T-helper 2 cell treated with Interferon-gamma antibody and Interleukin-4, amounts not matched to agents 100 ng/mL and 5 ng/mL, for 36 hours (primary cell): Measurements from ENCODE around the gene COX6B2. TPM values are rescaled to one million over a fixed set of nuclear protein-coding genes. Genes with fewer than 3 reads are reported as not detected.

ENCODE experiments used
- intact Hi-C: fragments of 100-400 bp; cut with micrococcal nuclease; formaldehyde crosslinking; loops from one replicate; pipeline ENCODE4 v1.15.1; 2023
- total RNA-seq: library from RNA; stranded (reverse); gene quantifications from 2 replicates; pipeline ENCODE4 v1.2.3, GENCODE V29; 2022

The COX6B2 gene
- total RNA-seq, 1 donor from 2014 or later = 0.45 TPM

- intact Hi-C loops = no loop called here
Measured at GRCh38 chr19:55315956-55316525, 38.5 kb downstream of the COX6B2 start.

GRCh38 chr19:55314396-55314795 is 40.1 kb downstream of the COX6B2 start:
- intact Hi-C loops = no loop called here

- intact Hi-C loops = no loop called here
Measured at GRCh38 chr19:55312621-55313512, 41.7 kb downstream of the COX6B2 start.

- intact Hi-C loops = no loop called here
Measured at GRCh38 chr19:55311797-55312196, 42.7 kb downstream of the COX6B2 start.

GRCh38 chr19:55311397-55311796 is 43.1 kb downstream of the COX6B2 start:
- intact Hi-C loops = no loop called here

GRCh38 chr19:55310498-55310897 is 44.0 kb downstream of the COX6B2 start:
- intact Hi-C loops = no loop called here

- intact Hi-C loops = no loop called here
Measured at GRCh38 chr19:55309448-55309847, 45.1 kb downstream of the COX6B2 start.

GRCh38 chr19:55308281-55308680 is 46.2 kb downstream of the COX6B2 start:
- intact Hi-C loops = no loop called here

GRCh38 chr19:55306712-55307111 is 47.8 kb downstream of the COX6B2 start:
- intact Hi-C loops = no loop called here

GRCh38 chr19:55305983-55306562 is 48.4 kb downstream of the COX6B2 start:
- intact Hi-C loops = no loop called here

GRCh38 chr19:55305491-55305890 is 49.0 kb downstream of the COX6B2 start:
- intact Hi-C loops = no loop called here

GRCh38 chr19:55304980-55305379 is 49.5 kb downstream of the COX6B2 start:
- intact Hi-C loops = loop anchor here (5.0 kb wide), 1 partner anchor 102 kb away; the partner anchor contains the start of gene UBE2S

- intact Hi-C loops = loop anchor here (5.0 kb wide), 1 partner anchor 103 kb away; the partner anchor contains the start of gene UBE2S
Measured at GRCh38 chr19:55304279-55304978, 50.1 kb downstream of the COX6B2 start.

GRCh38 chr19:55303477-55303876 is 51.0 kb downstream of the COX6B2 start:
- intact Hi-C loops = loop anchor here (5.0 kb wide), 1 partner anchor 104 kb away; the partner anchor contains the start of gene UBE2S

GRCh38 chr19:55302318-55302703 is 52.2 kb downstream of the COX6B2 start:
- intact Hi-C loops = loop anchor here (1.0 to 5.0 kb wide), 2 partner anchors 83 to 105 kb away; partner anchors contain the start of genes RPL28 and UBE2S

- intact Hi-C loops = loop anchor here (1.0 to 5.0 kb wide), 3 partner anchors 38 to 106 kb away; partner anchors contain the start of genes KMT5C, RPL28 and UBE2S
Measured at GRCh38 chr19:55301459-55302317, 52.8 kb downstream of the COX6B2 start.

GRCh38 chr19:55300886-55301458 is 53.5 kb downstream of the COX6B2 start:
- intact Hi-C loops = loop anchor here (1.0 to 5.0 kb wide), 2 partner anchors 38 to 106 kb away; partner anchors contain the start of genes KMT5C and UBE2S

GRCh38 chr19:55299991-55300390 is 54.5 kb downstream of the COX6B2 start:
- intact Hi-C loops = loop anchor here (5.0 kb wide), 1 partner anchor 107 kb away; the partner anchor contains the start of gene UBE2S
